NOMO-1 treated with DMSO at 0.1 percent for 48 hours (cell line): Measurements from ENCODE around the gene ATP6V1D.
"Not testable (repeated sequence)": the region's sequence is repeated elsewhere in the genome, so short reads cannot be mapped to it uniquely, and the experiment has no call there.

ENCODE experiments used
- DNase-seq: peaks from one replicate; lab custom pipeline; 2025; ENCODE audit not compliant: unreplicated experiment; lab: John Stamatoyannopoulos, UW

ATP6V1D gene

GRCh38 chr14:67371247-67372148, 11.9 kb upstream of the ATP6V1D start:
- no peak for DNase-seq

DNA sequence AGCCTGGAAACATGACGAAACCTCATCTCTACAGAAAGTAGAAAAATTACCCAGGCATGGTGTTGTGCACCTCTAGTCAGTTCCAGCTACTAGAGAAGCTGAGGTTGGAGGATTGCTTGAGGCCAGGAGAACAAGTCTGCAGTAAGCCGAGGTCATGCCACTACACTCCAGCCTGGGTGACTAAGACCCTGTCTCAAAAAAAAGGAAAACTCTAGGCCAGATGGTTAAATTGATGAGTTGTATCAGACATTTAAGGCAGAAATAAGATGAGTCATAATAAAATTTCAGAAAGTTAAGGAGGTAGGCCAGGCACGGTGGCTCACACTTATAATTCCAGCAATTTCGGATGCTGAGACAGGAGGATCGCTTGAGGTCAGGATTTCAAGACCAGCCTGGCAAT, 11.2 kb upstream of the ATP6V1D start:
- no peak for DNase-seq

DNA sequence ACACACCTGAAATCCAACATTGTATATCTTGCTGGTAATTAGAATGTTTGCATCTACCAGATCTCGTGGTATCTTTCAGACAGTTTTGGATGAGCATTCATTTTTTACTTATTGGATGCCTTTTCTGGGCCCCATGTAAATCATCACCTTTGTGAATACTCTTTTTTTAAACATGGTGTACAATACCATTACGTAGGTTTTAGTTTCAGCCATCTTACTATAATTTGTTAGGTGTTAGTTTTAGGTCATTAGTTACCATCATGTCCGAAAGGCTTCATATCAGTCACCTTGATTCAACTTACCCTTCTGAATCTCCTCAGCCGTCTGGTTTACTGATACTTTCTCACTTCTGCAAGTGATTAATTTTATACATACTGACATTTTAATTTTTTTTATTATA, 5.9 kb upstream of the ATP6V1D start:
- no peak for DNase-seq

DNA sequence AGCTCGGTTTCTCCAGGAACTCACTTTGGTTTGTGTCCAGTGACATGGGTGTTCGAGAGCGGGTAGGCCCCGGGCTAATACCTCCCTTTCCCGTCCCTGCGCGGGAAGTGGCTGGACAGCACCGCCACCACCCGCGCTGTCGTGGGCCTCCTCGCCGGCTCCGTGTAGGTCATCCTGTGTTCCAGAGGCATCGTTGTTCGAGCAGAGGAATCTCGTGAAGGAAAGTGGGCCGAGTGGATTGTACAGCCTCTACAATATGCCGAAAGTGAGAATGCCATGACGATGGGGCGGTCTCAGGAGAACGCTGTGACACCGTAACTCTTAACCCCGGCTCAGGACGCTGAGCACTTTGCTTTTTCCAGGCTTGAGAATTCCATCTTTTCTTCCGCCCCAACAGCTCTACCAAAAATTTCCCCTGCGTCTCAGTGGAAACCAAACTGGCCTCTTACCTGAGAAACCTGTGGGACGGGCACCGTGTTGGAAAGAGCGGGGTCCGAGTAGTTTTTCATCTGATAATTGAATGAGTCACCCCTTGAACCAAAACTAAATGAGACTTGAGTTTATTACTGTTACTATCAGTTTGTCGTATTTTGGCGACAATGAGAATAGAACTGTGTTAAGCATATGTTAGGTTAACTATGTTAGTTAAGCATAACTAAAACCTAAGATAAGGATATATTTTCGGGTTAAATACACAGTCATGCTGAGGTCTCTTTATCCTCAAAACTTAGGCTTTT, 1.0 kb upstream of the ATP6V1D start:
- DNase-seq: no peak

GRCh38 chr14:67358924-67359774, 455 bp downstream of the ATP6V1D start:
- DNase-seq: no peak

GRCh38 chr14:67357969-67358354, 1.6 kb downstream of the ATP6V1D start:
- no peak for DNase-seq

DNA sequence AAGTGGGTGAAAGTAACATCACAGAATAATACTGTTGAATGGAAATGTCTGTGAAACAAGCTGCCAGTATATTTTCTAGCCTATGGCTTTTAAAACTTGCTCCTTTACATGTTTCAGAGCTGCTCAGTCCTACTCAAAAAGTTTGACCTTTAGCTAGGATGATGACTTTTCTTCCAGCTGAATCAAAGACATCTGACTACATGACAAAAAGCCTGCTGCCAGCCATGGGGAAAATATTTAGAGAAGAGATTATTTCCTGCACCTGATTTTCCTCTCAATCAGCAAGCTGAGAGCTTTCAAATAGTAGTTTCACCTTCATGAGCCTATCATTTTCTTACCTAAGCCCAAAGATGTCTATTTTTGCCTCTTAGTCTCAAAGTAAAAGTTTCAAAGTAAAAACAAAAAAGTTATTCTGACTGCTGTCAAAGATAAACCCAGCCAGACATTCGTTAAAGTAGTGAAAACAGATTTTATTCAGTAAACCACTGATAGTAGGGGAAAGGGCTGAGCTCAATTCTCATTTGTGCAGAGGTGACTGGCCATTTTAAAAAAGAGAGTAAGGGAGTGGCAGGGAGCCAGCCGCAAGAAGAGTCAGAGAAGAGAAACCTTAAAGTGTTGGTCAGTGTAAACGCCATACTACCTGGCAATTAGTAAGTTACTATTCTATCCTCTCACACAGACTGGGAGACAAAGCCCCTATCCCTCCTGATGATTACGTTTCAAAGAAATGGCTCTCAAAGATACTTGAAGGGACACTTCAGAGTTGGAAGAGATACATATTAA, 2.2 kb downstream of the ATP6V1D start:
- no peak for DNase-seq

GRCh38 chr14:67352055-67352454, 7.5 kb downstream of the ATP6V1D start:
- DNase-seq: no peak

DNA sequence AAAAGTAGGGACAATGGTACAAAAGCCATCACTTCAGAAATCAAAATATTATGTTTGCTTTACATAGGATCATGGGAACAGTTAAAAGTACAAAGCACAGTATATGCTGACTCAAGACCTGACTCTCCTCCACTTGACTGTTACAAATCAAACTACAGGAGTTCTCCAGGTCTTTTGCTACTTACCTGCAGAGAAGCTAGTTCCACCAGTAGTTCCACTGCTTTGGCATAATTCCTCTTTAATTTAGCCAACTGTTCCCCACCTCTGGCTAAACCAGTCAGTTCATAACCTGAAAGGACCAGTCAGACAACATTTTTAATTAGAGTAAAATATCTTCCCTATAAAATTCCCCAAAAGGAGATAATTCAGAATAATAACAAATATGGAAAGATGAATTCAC, 14.0 kb downstream of the ATP6V1D start:
- no peak for DNase-seq

DNA sequence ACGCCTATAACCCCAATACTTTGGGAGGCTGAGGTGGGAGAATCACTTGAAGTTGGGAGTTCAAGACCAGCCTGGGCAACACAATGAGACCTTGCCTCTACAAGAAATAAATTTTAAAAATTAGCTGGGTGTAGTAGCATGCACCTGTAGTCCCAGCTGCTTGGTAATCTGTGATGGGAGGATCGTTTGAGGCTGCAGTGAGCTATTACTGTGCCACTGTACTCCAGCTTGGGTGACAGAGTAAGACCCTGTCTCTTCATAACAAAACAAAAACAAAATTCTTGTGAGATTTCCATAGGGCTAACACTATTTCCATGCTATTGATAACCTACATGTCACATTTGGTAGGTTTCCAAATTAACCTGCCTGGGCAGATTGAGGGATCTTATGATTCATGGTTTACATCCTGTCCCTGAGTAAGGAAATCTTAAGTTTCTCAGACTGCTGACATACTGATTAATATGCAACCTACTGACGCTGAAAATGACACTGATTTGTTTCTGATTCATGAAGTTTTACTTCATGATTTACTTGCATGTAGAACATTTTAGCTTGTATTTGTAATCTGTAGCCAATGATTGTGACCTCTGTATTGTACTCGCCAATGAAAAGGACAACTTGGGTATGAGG, 15.9 kb downstream of the ATP6V1D start:
- no peak for DNase-seq

- not testable (repeated sequence) for DNase-seq
Observed at GRCh38 chr14:67341231-67341630, 18.4 kb downstream of the ATP6V1D start.

- no peak for DNase-seq
Observed at GRCh38 chr14:67335781-67336180, 23.8 kb downstream of the ATP6V1D start.

GRCh38 chr14:67332468-67332867, 27.1 kb downstream of the ATP6V1D start:
- DNase-seq: no peak

- no peak for DNase-seq
Observed at GRCh38 chr14:67331368-67332125, 28.1 kb downstream of the ATP6V1D start.

DNA sequence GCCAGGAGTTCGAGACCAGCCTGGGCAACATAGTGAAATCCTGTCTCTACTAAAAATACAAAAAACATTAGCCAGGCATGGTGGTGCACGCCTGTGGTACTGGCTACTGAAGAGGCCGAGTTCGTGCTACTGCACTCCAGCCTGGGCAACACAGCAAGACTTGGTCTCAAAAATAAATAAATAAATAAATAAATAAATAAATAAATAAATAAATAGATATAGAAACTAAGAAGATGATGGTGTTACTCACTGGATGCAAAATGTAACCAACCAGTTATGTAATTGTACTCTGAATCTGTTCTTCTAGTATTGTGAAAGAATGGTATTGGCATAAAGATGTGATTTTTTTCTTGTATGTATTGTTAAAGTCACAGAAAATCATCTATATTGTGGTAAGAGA, 29.9 kb downstream of the ATP6V1D start:
- DNase-seq: not testable (repeated sequence)

DNA sequence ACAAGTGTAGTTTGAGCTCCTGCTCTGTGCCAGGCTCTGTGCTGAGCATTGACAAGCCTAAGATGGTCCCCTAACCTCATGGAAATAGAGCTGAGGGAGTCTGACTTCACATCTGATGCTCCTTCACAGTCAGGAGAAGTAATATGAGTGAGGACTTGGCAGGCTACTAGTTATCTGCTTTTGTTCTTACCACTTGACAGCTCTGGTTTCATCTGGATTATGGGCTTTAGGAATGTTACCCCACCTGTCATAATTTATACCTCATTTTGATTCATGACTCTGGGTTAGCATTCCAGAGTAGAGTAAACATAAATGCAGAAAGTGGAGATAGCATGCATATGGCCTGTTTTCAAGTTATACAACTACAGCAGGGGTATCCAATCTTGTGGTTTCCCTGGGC, 40.5 kb downstream of the ATP6V1D start:
- no peak for DNase-seq

DNA sequence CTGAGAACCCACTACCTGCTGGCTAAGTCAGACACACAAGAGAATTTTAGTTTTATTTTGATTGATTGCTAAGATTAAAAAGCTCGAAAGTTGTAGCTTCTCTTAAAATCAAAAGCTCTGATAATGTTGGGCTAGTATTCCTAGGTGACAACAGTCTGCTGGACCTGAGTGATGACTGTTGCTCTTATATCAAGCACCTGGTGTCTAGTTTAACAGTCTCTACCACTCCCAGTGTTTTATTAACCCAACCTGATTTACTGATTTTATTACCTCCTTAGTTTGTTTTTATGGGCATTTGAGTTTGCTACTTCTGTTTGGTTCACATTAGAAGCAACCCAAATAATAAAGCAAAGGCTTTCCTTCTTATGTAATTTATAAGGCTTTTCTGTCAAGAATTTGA, 41.8 kb downstream of the ATP6V1D start:
- no peak for DNase-seq

GRCh38 chr14:67313153-67313552, 46.5 kb downstream of the ATP6V1D start:
- DNase-seq: no peak

DNA sequence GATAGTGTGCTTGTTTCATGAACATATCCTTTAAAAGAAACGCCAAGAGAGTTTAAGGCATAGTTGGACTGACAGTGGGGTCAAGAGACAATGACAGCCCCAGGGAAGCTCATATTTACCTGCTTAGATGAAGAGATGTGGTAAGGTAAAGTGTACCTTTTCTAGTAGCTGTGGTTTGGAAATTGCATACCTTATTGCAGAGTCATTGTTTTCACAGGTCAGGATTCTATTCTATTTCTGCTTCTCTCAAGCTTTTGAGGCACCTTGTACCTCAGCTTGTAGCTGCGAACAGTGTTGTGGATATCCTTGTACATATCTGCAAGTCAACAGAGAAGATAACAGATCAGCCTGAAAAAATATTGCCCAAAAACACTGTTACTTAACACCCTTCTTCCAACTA, 47.7 kb downstream of the ATP6V1D start:
- DNase-seq: no peak
